ENCODE measurements around the gene MCRIP1. TPM values are rescaled to one million over a fixed set of nuclear protein-coding genes. Genes with fewer than 3 reads are reported as not detected.

Gene MCRIP1
- total and polyA plus RNA-seq, 10 of the 15 experiments (the other 5 are each of a cell fraction or from before 2014, with no cell fraction given): 0.31 to 54.4 (median 30.8) TPM

- H4K20me1 ChIP-seq (ENCODE audit: control insufficient read depth, insufficient read depth): no peaks in the 10 kb centered on the region
- ATAC-seq: no peak
- SMC1A ChIA-PET (ENCODE audit: uncharacterized antibody, unreplicated experiment): no interaction called here
- in situ Hi-C loops (cut with MboI) (no loop called here), intact Hi-C loops (cut with micrococcal nuclease; ENCODE audit: unreplicated experiment) (no loop called here)
- H2AFZ ChIP-seq (ENCODE audit: control insufficient read depth, low read depth, low read length): no peak overlapping the region
- TF ChIP-seq REST (IDR thresholded peaks at IDR 0.05; ENCODE audit: low read depth, low read length) (no peak), LARP7 (IDR thresholded peaks at IDR 0.05) (no peak), RELB (IDR thresholded peaks at IDR 0.05; ENCODE audit: low read depth) (no peak), FOXM1 (IDR thresholded peaks at IDR 0.05; ENCODE audit: low read depth, low read length) (no peak), ZNF217 (IDR thresholded peaks at IDR 0.05) (no peak), SMARCA5 (IDR thresholded peaks at IDR 0.05) (no peak)
- H3K79me2 ChIP-seq (ENCODE audit: control insufficient read depth, insufficient read depth, low read length): peaks cover 13% of the 10 kb centered on the region
- no peak overlapping the region for H3K4me2 ChIP-seq (ENCODE audit: control insufficient read depth, insufficient read depth)
- H3K27ac ChIP-seq (ENCODE audit: control insufficient read depth, insufficient read depth): no peak overlapping the region
- H3K27me3 ChIP-seq (replicated peaks in 1 of 2; ENCODE audit: control insufficient read depth in 2 of 2, insufficient read depth in 2 of 2, low read length in 1 of 2): no peaks in the 10 kb centered on the region
- BruUV-seq (replicated peaks): no TSS peak
- H3K4me1 ChIP-seq (ENCODE audit: control insufficient read depth, insufficient read depth, low read length): peaks cover 16% of the 10 kb centered on the region
- RAD21 ChIA-PET (ENCODE audit: unreplicated experiment): no interaction called here
- 72% methylated on average over 6 of the region's 6 CpGs for WGBS (ENCODE audit: insufficient coverage, insufficient replicate concordance, low lambda C conversion rate, missing lambda C conversion rate)
- CTCF ChIA-PET: no interaction called here
- no peaks in the 10 kb centered on the region for H3K36me3 ChIP-seq (ENCODE audit: control insufficient read depth in 2 of 2, insufficient read depth in 2 of 2, low read length in 1 of 2)
- no peak overlapping the region for H3K4me3 ChIP-seq
- H3K9me3 ChIP-seq (replicated peaks; ENCODE audit: control insufficient read depth, insufficient read depth, low read length): no peaks in the 10 kb centered on the region
- FAIRE-seq: no peak
- no peak overlapping the region for H3K9ac ChIP-seq (ENCODE audit: control insufficient read depth, insufficient read depth, low read length)
- no peak for DNase-seq (ENCODE audit: low read depth, low spot score)
- POLR2A ChIA-PET: interaction anchor here (0.6 kb wide), 1 partner anchor 352 kb away, joined by 3 read pairs; no protein-coding TSS in a partner anchor
These were observed 3.2 kb downstream of the MCRIP1 start for GRCh38 chr17:81829858-81830257.
